ENCODE measurements around the gene BMX. TPM values are rescaled to one million over a fixed set of nuclear protein-coding genes. Genes with fewer than 3 reads are reported as not detected.

BMX gene
- total and polyA plus RNA-seq, 9 of the 15 experiments (the other 6 are each of a cell fraction or from before 2014, with no cell fraction given) = 0.45 to 4.2 (median 1.8) TPM

- TF ChIP-seq, protein P1, sequence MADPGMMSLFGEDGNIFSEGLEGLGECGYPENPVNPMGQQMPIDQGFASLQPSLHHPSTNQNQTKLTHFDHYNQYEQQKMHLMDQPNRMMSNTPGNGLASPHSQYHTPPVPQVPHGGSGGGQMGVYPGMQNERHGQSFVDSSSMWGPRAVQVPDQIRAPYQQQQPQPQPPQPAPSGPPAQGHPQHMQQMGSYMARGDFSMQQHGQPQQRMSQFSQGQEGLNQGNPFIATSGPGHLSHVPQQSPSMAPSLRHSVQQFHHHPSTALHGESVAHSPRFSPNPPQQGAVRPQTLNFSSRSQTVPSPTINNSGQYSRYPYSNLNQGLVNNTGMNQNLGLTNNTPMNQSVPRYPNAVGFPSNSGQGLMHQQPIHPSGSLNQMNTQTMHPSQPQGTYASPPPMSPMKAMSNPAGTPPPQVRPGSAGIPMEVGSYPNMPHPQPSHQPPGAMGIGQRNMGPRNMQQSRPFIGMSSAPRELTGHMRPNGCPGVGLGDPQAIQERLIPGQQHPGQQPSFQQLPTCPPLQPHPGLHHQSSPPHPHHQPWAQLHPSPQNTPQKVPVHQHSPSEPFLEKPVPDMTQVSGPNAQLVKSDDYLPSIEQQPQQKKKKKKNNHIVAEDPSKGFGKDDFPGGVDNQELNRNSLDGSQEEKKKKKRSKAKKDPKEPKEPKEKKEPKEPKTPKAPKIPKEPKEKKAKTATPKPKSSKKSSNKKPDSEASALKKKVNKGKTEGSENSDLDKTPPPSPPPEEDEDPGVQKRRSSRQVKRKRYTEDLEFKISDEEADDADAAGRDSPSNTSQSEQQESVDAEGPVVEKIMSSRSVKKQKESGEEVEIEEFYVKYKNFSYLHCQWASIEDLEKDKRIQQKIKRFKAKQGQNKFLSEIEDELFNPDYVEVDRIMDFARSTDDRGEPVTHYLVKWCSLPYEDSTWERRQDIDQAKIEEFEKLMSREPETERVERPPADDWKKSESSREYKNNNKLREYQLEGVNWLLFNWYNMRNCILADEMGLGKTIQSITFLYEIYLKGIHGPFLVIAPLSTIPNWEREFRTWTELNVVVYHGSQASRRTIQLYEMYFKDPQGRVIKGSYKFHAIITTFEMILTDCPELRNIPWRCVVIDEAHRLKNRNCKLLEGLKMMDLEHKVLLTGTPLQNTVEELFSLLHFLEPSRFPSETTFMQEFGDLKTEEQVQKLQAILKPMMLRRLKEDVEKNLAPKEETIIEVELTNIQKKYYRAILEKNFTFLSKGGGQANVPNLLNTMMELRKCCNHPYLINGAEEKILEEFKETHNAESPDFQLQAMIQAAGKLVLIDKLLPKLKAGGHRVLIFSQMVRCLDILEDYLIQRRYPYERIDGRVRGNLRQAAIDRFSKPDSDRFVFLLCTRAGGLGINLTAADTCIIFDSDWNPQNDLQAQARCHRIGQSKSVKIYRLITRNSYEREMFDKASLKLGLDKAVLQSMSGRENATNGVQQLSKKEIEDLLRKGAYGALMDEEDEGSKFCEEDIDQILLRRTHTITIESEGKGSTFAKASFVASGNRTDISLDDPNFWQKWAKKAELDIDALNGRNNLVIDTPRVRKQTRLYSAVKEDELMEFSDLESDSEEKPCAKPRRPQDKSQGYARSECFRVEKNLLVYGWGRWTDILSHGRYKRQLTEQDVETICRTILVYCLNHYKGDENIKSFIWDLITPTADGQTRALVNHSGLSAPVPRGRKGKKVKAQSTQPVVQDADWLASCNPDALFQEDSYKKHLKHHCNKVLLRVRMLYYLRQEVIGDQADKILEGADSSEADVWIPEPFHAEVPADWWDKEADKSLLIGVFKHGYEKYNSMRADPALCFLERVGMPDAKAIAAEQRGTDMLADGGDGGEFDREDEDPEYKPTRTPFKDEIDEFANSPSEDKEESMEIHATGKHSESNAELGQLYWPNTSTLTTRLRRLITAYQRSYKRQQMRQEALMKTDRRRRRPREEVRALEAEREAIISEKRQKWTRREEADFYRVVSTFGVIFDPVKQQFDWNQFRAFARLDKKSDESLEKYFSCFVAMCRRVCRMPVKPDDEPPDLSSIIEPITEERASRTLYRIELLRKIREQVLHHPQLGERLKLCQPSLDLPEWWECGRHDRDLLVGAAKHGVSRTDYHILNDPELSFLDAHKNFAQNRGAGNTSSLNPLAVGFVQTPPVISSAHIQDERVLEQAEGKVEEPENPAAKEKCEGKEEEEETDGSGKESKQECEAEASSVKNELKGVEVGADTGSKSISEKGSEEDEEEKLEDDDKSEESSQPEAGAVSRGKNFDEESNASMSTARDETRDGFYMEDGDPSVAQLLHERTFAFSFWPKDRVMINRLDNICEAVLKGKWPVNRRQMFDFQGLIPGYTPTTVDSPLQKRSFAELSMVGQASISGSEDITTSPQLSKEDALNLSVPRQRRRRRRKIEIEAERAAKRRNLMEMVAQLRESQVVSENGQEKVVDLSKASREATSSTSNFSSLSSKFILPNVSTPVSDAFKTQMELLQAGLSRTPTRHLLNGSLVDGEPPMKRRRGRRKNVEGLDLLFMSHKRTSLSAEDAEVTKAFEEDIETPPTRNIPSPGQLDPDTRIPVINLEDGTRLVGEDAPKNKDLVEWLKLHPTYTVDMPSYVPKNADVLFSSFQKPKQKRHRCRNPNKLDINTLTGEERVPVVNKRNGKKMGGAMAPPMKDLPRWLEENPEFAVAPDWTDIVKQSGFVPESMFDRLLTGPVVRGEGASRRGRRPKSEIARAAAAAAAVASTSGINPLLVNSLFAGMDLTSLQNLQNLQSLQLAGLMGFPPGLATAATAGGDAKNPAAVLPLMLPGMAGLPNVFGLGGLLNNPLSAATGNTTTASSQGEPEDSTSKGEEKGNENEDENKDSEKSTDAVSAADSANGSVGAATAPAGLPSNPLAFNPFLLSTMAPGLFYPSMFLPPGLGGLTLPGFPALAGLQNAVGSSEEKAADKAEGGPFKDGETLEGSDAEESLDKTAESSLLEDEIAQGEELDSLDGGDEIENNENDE (IDR thresholded peaks at IDR 0.05; ENCODE audit: low read depth, low read length) = no peak
- TF ChIP-seq NFIC (IDR thresholded peaks at IDR 0.05) = peak; percentile 92
- TF ChIP-seq SMAD4 (CRISPR knock-in tag; conservative IDR thresholded peaks at IDR 0.05) = peak; percentile 98
- TF ChIP-seq GTF2B (IDR thresholded peaks at IDR 0.05; ENCODE audit: extremely low read depth, insufficient read length) = no peak
- TF ChIP-seq SIRT6 (IDR thresholded peaks at IDR 0.05; ENCODE audit: low read depth, low read length) = no peak
- TF ChIP-seq, protein P2, sequence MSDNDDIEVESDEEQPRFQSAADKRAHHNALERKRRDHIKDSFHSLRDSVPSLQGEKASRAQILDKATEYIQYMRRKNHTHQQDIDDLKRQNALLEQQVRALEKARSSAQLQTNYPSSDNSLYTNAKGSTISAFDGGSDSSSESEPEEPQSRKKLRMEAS (CRISPR knock-in tag; IDR thresholded peaks at IDR 0.05) = no peak
- TF ChIP-seq XRCC3 (IDR thresholded peaks at IDR 0.05) = no peak
- TF ChIP-seq GABPB1 (CRISPR knock-in tag; IDR thresholded peaks at IDR 0.05) = no peak
- no peak for TF ChIP-seq HNRNPLL (IDR thresholded peaks at IDR 0.05; ENCODE audit: low read depth, low read length, poor library complexity, severe bottlenecking)
- no peak for TF ChIP-seq ZNF395 (CRISPR knock-in tag; IDR thresholded peaks at IDR 0.05)
- TF ChIP-seq KDM1A (IDR thresholded peaks at IDR 0.05) = peak in 1 of 2 experiments; percentile 69
- peak in 1 of 2 experiments; percentile 52; a peak in 1 of 4 replicates for TF ChIP-seq MAZ (CRISPR knock-in tag; conservative IDR thresholded peaks at IDR 0.05 in 1 of 2, IDR thresholded peaks at IDR 0.05 in 1 of 2)
- no peak for TF ChIP-seq NCOA2 (IDR thresholded peaks at IDR 0.05; ENCODE audit: partially characterized antibody in 2 of 2)
- TF ChIP-seq ZNF354B (CRISPR knock-in tag; IDR thresholded peaks at IDR 0.05) = no peak
Measured at GRCh38 chrX:15515931-15516330, 15.3 kb downstream of the BMX start (continued).
